Measurements from ENCODE around the gene LDLRAP1.

DNA sequence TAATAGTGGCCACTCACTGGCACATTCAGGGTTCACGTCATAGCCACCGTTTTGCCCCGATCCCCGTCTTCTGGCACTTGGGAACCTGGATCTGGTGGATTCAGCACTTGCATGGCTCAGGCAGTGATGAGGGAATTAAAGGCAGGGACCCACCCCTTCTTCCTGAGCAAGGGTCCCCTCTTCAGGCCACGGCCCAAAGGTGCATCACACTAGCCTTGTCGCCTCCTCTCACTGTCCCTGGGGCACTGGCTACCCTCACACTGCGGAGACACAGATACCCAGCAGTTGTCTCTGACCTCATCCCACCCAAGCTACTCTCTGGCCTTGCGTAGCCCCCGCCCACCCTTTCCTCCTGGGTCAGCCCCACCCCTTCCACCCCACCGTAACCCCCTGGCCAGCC, 19.9 kb upstream of the LDLRAP1 start:
- TF ChIP-seq, protein P1, sequence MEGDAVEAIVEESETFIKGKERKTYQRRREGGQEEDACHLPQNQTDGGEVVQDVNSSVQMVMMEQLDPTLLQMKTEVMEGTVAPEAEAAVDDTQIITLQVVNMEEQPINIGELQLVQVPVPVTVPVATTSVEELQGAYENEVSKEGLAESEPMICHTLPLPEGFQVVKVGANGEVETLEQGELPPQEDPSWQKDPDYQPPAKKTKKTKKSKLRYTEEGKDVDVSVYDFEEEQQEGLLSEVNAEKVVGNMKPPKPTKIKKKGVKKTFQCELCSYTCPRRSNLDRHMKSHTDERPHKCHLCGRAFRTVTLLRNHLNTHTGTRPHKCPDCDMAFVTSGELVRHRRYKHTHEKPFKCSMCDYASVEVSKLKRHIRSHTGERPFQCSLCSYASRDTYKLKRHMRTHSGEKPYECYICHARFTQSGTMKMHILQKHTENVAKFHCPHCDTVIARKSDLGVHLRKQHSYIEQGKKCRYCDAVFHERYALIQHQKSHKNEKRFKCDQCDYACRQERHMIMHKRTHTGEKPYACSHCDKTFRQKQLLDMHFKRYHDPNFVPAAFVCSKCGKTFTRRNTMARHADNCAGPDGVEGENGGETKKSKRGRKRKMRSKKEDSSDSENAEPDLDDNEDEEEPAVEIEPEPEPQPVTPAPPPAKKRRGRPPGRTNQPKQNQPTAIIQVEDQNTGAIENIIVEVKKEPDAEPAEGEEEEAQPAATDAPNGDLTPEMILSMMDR (IDR thresholded peaks at IDR 0.05; ENCODE audit: insufficient read depth, low read length), result no peak
- no peak for TF ChIP-seq POLR2AphosphoS5 (IDR thresholded peaks at IDR 0.05; ENCODE audit: low read depth)
- TF ChIP-seq GABPA (IDR thresholded peaks at IDR 0.05; ENCODE audit: low read depth), result no peak
- no peak for TF ChIP-seq SPI1 (IDR thresholded peaks at IDR 0.05; ENCODE audit: borderline replicate concordance, low read depth)

All from HL-60 (cell line).